H1 (cell line): Measurements from ENCODE around the gene ZBTB7B. TPM values are rescaled to one million over a fixed set of nuclear protein-coding genes. Genes with fewer than 3 reads are reported as not detected.

ENCODE experiments used
- BRCA1 ChIP-seq: IDR thresholded peaks from 2 replicates; pipeline ENCODE4 v1.6.1; 2012; ENCODE audit warnings: low read depth, low read length, improper control_type of control experiment
- CEBPB ChIP-seq: IDR thresholded peaks from 2 replicates; pipeline ENCODE4 v1.6.1; 2012; ENCODE audit warnings: low read depth, low read length
- HDAC2 ChIP-seq, 2 experiments: fragments of 300-600 bp in 1 of 2; sonication (generic) in 1 of 2; IDR thresholded peaks; 2 replicates each; pipeline ENCODE4 v1.6.1; 2011 to 2012; ENCODE audit warnings: low read depth in 2 of 2, low read length in 2 of 2, mild to moderate bottlenecking in 2 of 2, moderate library complexity in 2 of 2, borderline replicate concordance in 1 of 2, inconsistent platforms in 1 of 2
- SP1 ChIP-seq: IDR thresholded peaks from 2 replicates; pipeline ENCODE4 v1.6.1; 2011; ENCODE audit warnings: low read depth, low read length
- polyA plus RNA-seq, 7 experiments: library from polyadenylated mRNA; depleted of rRNA in 3 of 7; stranded (reverse) in 5 of 7; unstranded in 2 of 7; fragments of >200 nt in 5 of 7; fragments of 200-250 nt in 2 of 7; gene quantifications; 1 replicate in 5 of 7; 2 replicates in 1 of 7; 4 replicates in 1 of 7; pipeline versions ENCODE4 v1.2.1 to v1.2.3, GENCODE V29; 2011 to 2013; ENCODE audit warnings: missing spikeins in 2 of 7, mixed read lengths in 2 of 7
- total RNA-seq: library from RNA; stranded (reverse); fragmentation: NEBNext Ultra II Directional; extraction: Animal tissue kit (Norgen Biotek cat#: 25700); gene quantifications from 2 replicates; pipeline ENCODE4 v1.2.1, GENCODE V29; 2021

Gene ZBTB7B
- total and polyA plus RNA-seq, 2 of the 8 experiments (the other 6 are each of a cell fraction or from before 2014, with no cell fraction given), result 24.5 to 36.9 TPM

DNA sequence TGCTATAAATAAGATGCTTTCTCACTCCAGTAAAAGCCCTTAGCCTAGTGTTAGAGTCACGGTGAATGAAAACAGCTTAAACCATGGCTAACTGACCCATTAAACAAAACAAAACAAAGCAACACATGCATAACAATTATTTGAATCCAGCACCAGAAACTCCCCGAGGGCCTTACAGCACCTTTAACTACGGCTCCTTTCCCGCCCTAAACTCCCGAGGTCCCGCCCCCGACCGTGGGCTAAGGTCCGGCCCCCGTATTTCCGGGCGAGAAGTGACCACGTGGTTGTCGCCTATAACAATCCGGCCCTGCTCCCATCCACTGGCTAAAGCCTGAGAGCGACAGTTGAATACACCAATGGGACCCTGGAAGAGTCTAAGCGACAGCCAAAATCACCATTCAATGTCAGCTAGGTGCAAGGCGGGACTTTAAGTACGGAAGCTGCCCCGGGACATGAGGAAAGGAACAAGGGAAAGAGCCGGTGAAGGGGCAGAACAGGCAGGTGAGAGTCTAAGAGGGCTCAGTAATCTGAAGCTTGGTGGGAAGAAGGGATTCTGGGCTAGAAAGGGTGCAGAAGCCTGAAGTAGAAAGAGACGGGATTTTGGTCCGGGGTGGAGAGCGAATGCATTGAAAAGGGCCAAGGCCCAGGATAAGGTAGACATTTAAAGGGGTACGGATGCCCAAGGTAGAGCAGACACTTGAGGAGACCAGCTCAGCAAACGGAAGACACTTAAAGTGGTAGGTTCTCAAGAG lies 19.5 kb upstream of the ZBTB7B start, which contains the start of gene FLAD1 (continued):
- no peak for TF ChIP-seq CEBPB
- peak; percentile 60 to 80; a peak in 1 of 4 replicates for TF ChIP-seq HDAC2 (IDR thresholded peaks at IDR 0.05; ENCODE audit: borderline replicate concordance in 1 of 2, low read depth in 2 of 2, low read length in 2 of 2)
- TF ChIP-seq BRCA1, result no peak
- TF ChIP-seq SP1, result peak; percentile 100
- TF ChIP-seq, all 59 proteins: peak for 23
